HUES48 (cell line): Measurements from ENCODE around the gene LCAT.

Source experiments
- H3K27ac ChIP-seq: one replicate; pipeline ENCODE4 v1.7.0; 2013; ENCODE audit warnings: low read depth, low read length, inconsistent platforms
- H3K27me3 ChIP-seq: 2 replicates; pipeline ENCODE4 v1.6.1; 2013; ENCODE audit warnings: mild to moderate bottlenecking, low read length; ENCODE audit not compliant: control insufficient read depth, insufficient read depth
- H3K36me3 ChIP-seq: 2 replicates; pipeline ENCODE4 v1.6.1; 2013; ENCODE audit warnings: low read length; ENCODE audit not compliant: control insufficient read depth, insufficient read depth
- H3K4me1 ChIP-seq: 2 replicates; pipeline ENCODE4 v1.6.1; 2013; ENCODE audit warnings: mild to moderate bottlenecking, low read length; ENCODE audit not compliant: control insufficient read depth, insufficient read depth
- H3K4me3 ChIP-seq: 2 replicates; pipeline ENCODE4 v1.5.1; 2013; ENCODE audit warnings: mild to moderate bottlenecking, low read depth, low read length
- H3K9ac ChIP-seq: 2 replicates; pipeline ENCODE4 v1.6.1; 2013; ENCODE audit warnings: mild to moderate bottlenecking, low read depth, low read length, moderate library complexity
- H3K9me3 ChIP-seq: 2 replicates; pipeline ENCODE4 v1.6.1; 2013; ENCODE audit warnings: low read length; ENCODE audit not compliant: control insufficient read depth, insufficient read depth

Gene LCAT

GRCh38 chr16:67959536-67960329 lies 15.8 kb upstream of the LCAT start:
- H3K4me3 ChIP-seq: no peak overlapping the region
- peaks cover 69% of the 10 kb centered on the region for H3K36me3 ChIP-seq
- H3K9me3 ChIP-seq: no peaks in the 10 kb centered on the region
- H3K4me1 ChIP-seq: no peaks in the 10 kb centered on the region; the same call in 1 of the 2 replicates
- H3K9ac ChIP-seq: no peak overlapping the region
- no peak overlapping the region for H3K27ac ChIP-seq
- no peaks in the 10 kb centered on the region for H3K27me3 ChIP-seq

- Histone ChIP-seq H3K36me3 (peaks cover 75% of the 10 kb centered on the region), H3K27ac (no peak overlapping the region), H3K4me1 (no peaks in the 10 kb centered on the region), H3K9me3 (no peaks in the 10 kb centered on the region), H3K4me3 (no peak overlapping the region), H3K9ac (no peak overlapping the region), H3K27me3 (no peaks in the 10 kb centered on the region)
These were observed 13.7 kb upstream of the LCAT start for GRCh38 chr16:67957622-67958021.

- no peaks in the 10 kb centered on the region for H3K4me1 ChIP-seq
- H3K27ac ChIP-seq: no peak overlapping the region
- H3K27me3 ChIP-seq: no peaks in the 10 kb centered on the region
- H3K9me3 ChIP-seq: no peaks in the 10 kb centered on the region
- no peak overlapping the region for H3K9ac ChIP-seq
- H3K36me3 ChIP-seq: peaks cover 73% of the 10 kb centered on the region
- no peak overlapping the region for H3K4me3 ChIP-seq
These were observed 10.7 kb upstream of the LCAT start for GRCh38 chr16:67954421-67955196.

- Histone ChIP-seq H3K27me3 (no peaks in the 10 kb centered on the region), H3K9ac (no peak overlapping the region), H3K9me3 (no peaks in the 10 kb centered on the region), H3K36me3 (peaks cover 72% of the 10 kb centered on the region), H3K4me1 (no peaks in the 10 kb centered on the region), H3K4me3 (no peak overlapping the region), H3K27ac (no peak overlapping the region)
These were observed 9.9 kb upstream of the LCAT start for GRCh38 chr16:67953641-67954375.

- no peaks in the 10 kb centered on the region for H3K9me3 ChIP-seq
- H3K27me3 ChIP-seq: no peaks in the 10 kb centered on the region
- H3K36me3 ChIP-seq: peaks cover 77% of the 10 kb centered on the region
- no peak overlapping the region for H3K9ac ChIP-seq
- H3K4me1 ChIP-seq: no peaks in the 10 kb centered on the region
- H3K27ac ChIP-seq: no peak overlapping the region
- H3K4me3 ChIP-seq: no peak overlapping the region
These were observed 7.6 kb upstream of the LCAT start for GRCh38 chr16:67951485-67951884.

GRCh38 chr16:67950335-67950843 lies 6.5 kb upstream of the LCAT start:
- Histone ChIP-seq H3K9me3 (no peaks in the 10 kb centered on the region), H3K27me3 (no peaks in the 10 kb centered on the region), H3K27ac (no peak overlapping the region), H3K4me3 (no peak overlapping the region), H3K9ac (no peak overlapping the region), H3K36me3 (peaks cover 88% of the 10 kb centered on the region), H3K4me1 (no peaks in the 10 kb centered on the region)

- no peak overlapping the region for H3K27ac ChIP-seq
- H3K27me3 ChIP-seq: no peaks in the 10 kb centered on the region
- no peaks in the 10 kb centered on the region for H3K9me3 ChIP-seq
- H3K9ac ChIP-seq: no peak overlapping the region
- peaks cover 89% of the 10 kb centered on the region for H3K36me3 ChIP-seq
- no peaks in the 10 kb centered on the region for H3K4me1 ChIP-seq
- no peak overlapping the region for H3K4me3 ChIP-seq
These were observed 5.7 kb upstream of the LCAT start for GRCh38 chr16:67949645-67950044.

- no peaks in the 10 kb centered on the region for H3K9me3 ChIP-seq
- no peak overlapping the region for H3K9ac ChIP-seq
- H3K36me3 ChIP-seq: peaks cover 77% of the 10 kb centered on the region
- H3K4me3 ChIP-seq: no peak overlapping the region
- H3K27ac ChIP-seq: no peak overlapping the region
- H3K27me3 ChIP-seq: no peaks in the 10 kb centered on the region
- no peaks in the 10 kb centered on the region for H3K4me1 ChIP-seq
These were observed 4.1 kb upstream of the LCAT start for GRCh38 chr16:67948015-67948414.

- Histone ChIP-seq H3K36me3 (peaks cover 75% of the 10 kb centered on the region), H3K9me3 (no peaks in the 10 kb centered on the region), H3K4me1 (no peaks in the 10 kb centered on the region), H3K4me3 (no peak overlapping the region), H3K9ac (no peak overlapping the region), H3K27me3 (no peaks in the 10 kb centered on the region), H3K27ac (no peak overlapping the region)
These were observed 3.1 kb upstream of the LCAT start for GRCh38 chr16:67946966-67947558.

- Histone ChIP-seq H3K36me3 (peaks cover 65% of the 10 kb centered on the region), H3K9ac (no peak overlapping the region), H3K27me3 (no peaks in the 10 kb centered on the region), H3K4me3 (no peak overlapping the region), H3K9me3 (no peaks in the 10 kb centered on the region), H3K4me1 (no peaks in the 10 kb centered on the region), H3K27ac (no peak overlapping the region)
These were observed 2.2 kb upstream of the LCAT start for GRCh38 chr16:67946128-67946569.
